HFFc6 (cell line): ENCODE measurements around the gene MRPS2. TPM values are rescaled to one million over a fixed set of nuclear protein-coding genes. Genes with fewer than 3 reads are reported as not detected.
"Not testable (repeated sequence)": the region's sequence is repeated elsewhere in the genome, so short reads cannot be mapped to it uniquely, and the experiment has no call there.

ENCODE experiments used
- DNase-seq: peaks from one replicate; pipeline ENCODE4 v3.0.0-alpha.2; 2018
- H3K27ac Mint-ChIP-seq: 2 replicates; pipeline ENCODE4 v1.8.0; 2020; ENCODE audit warnings: mild to moderate bottlenecking, mixed read lengths
- H3K27me3 Mint-ChIP-seq: 2 replicates; pipeline ENCODE4 v1.8.0; 2021; ENCODE audit warnings: mild to moderate bottlenecking, moderate library complexity, mixed read lengths; ENCODE audit not compliant: insufficient read depth
- H3K36me3 Mint-ChIP-seq: 2 replicates; pipeline ENCODE4 v1.8.0; 2021; ENCODE audit warnings: low read depth, mixed read lengths
- H3K4me1 Mint-ChIP-seq: 2 replicates; pipeline ENCODE4 v1.8.0; 2020; ENCODE audit warnings: low read depth, mixed read lengths
- H3K4me3 Mint-ChIP-seq: 2 replicates; pipeline ENCODE4 v1.8.0; 2020; ENCODE audit warnings: mild to moderate bottlenecking, moderate library complexity, mixed read lengths
- H3K9me3 Mint-ChIP-seq: 2 replicates; pipeline ENCODE4 v1.8.0; 2020; ENCODE audit warnings: mild to moderate bottlenecking, mixed read lengths
- CTCF ChIP-seq: fragments of 200-600 bp; sonication (generic); IDR thresholded peaks from 2 replicates; pipeline ENCODE4 v1.5.0; 2021; ENCODE audit warnings: antibody characterized with exemption, mild to moderate bottlenecking
- total RNA-seq, 6 experiments: library from RNA; stranded (reverse); fragmentation: NEBNext Ultra II Directional; extraction: Animal tissue kit (Norgen Biotek cat#: 25700); gene quantifications; 2 replicates in 1 of 6; 3 replicates in 5 of 6; pipeline ENCODE4 v1.2.3, GENCODE V29; 2021

MRPS2 gene
- total RNA-seq, 6 experiments from 2014 or later: 37.5 to 43.3 (median 38.6) TPM

- no peak overlapping the region for H3K4me3 Mint-ChIP-seq
- no peak overlapping the region for H3K27ac Mint-ChIP-seq
- TF ChIP-seq CTCF: no peak
- peak; percentile 41 for DNase-seq
- no peaks in the 10 kb centered on the region for H3K36me3 Mint-ChIP-seq
- no peaks in the 10 kb centered on the region for H3K9me3 Mint-ChIP-seq
- peaks cover 8% of the 10 kb centered on the region for H3K4me1 Mint-ChIP-seq
- peaks cover 23% of the 10 kb centered on the region for H3K27me3 Mint-ChIP-seq
These were observed 35.7 kb downstream of the MRPS2 start for GRCh38 chr9:135536216-135536615.

GRCh38 chr9:135543262-135543894 lies 42.9 kb downstream of the MRPS2 start:
- H3K27me3 Mint-ChIP-seq: peaks cover 18% of the 10 kb centered on the region

GRCh38 chr9:135544981-135545635 lies 44.6 kb downstream of the MRPS2 start:
- peaks cover 14% of the 10 kb centered on the region for H3K27me3 Mint-ChIP-seq
- no peak overlapping the region; the same call in 1 of the 2 replicates for H3K4me3 Mint-ChIP-seq
- DNase-seq: no peak
- no peaks in the 10 kb centered on the region for H3K4me1 Mint-ChIP-seq
- H3K9me3 Mint-ChIP-seq: no peaks in the 10 kb centered on the region
- H3K36me3 Mint-ChIP-seq: no peaks in the 10 kb centered on the region
- no peak for TF ChIP-seq CTCF
- H3K27ac Mint-ChIP-seq: no peak overlapping the region

More at GRCh38 chr9:135543262-135543894, 42.9 kb downstream of the MRPS2 start:
- H3K4me1 Mint-ChIP-seq, H3K4me3 Mint-ChIP-seq, H3K27ac Mint-ChIP-seq, DNase-seq, H3K36me3 Mint-ChIP-seq, H3K9me3 Mint-ChIP-seq: not testable (repeated sequence)

GRCh38 chr9:135545646-135546176 lies 45.2 kb downstream of the MRPS2 start, which contains the start of gene OBP2A:
Gene OBP2A (plus strand): TSS chr9:135546126. CDS start chr9:135546181, 55 bp downstream.
- H3K27ac Mint-ChIP-seq, H3K4me1 Mint-ChIP-seq, H3K4me3 Mint-ChIP-seq, H3K9me3 Mint-ChIP-seq, DNase-seq, H3K36me3 Mint-ChIP-seq: not testable (repeated sequence)
- peaks cover 14% of the 10 kb centered on the region for H3K27me3 Mint-ChIP-seq

GRCh38 chr9:135546792-135547617 lies 46.5 kb downstream of the MRPS2 start:
- H3K4me3 Mint-ChIP-seq, H3K36me3 Mint-ChIP-seq, H3K4me1 Mint-ChIP-seq, DNase-seq, H3K27ac Mint-ChIP-seq, H3K9me3 Mint-ChIP-seq: not testable (repeated sequence)
- peaks cover 20% of the 10 kb centered on the region for H3K27me3 Mint-ChIP-seq

- Mint-ChIP-seq H3K27ac (no peak overlapping the region), H3K27me3 (peaks cover 16% of the 10 kb centered on the region), H3K4me1 (no peaks in the 10 kb centered on the region), H3K4me3 (no peak overlapping the region), H3K9me3 (no peaks in the 10 kb centered on the region), H3K36me3 (no peaks in the 10 kb centered on the region)
- DNase-seq: no peak
- TF ChIP-seq CTCF: no peak
These were observed 47.6 kb downstream of the MRPS2 start for GRCh38 chr9:135547756-135548736.

GRCh38 chr9:135549478-135550343 lies 49.2 kb downstream of the MRPS2 start:
- H3K27ac Mint-ChIP-seq, H3K36me3 Mint-ChIP-seq, H3K9me3 Mint-ChIP-seq, H3K4me3 Mint-ChIP-seq, H3K4me1 Mint-ChIP-seq, DNase-seq: not testable (repeated sequence)
- peaks cover 14% of the 10 kb centered on the region for H3K27me3 Mint-ChIP-seq
